Neural progenitor cell (in vitro differentiated cells): ENCODE data around the gene SSBP2. TPM values are rescaled to one million over a fixed set of nuclear protein-coding genes. Genes with fewer than 3 reads are reported as not detected.

Experiments
- DNase-seq: peaks from one replicate; pipeline ENCODE4 v3.0.0-alpha.2; 2016; ENCODE audit warnings: low spot score
- H2AFZ ChIP-seq: fragments of 200-600 bp; sonication (generic); replicated peaks from 2 replicates; pipeline ENCODE4 v1.6.1; 2016; ENCODE audit warnings: antibody characterized with exemption
- H3F3A ChIP-seq: fragments of 200-600 bp; sonication (generic); 2 replicates; pipeline ENCODE4 v1.6.1; 2016; ENCODE audit warnings: antibody characterized with exemption, low read depth
- H3K27ac ChIP-seq: fragments of 200-600 bp; sonication (generic); 2 replicates; pipeline ENCODE4 v1.5.1; 2016; ENCODE audit warnings: mild to moderate bottlenecking
- H3K27me3 ChIP-seq: fragments of 200-600 bp; sonication (generic); 2 replicates; pipeline ENCODE4 v1.6.1; 2016; ENCODE audit warnings: mild to moderate bottlenecking, moderate library complexity
- H3K36me3 ChIP-seq: fragments of 200-600 bp; sonication (generic); 2 replicates; pipeline ENCODE4 v1.5.1; 2016
- H3K4me1 ChIP-seq: fragments of 200-600 bp; sonication (generic); 2 replicates; pipeline ENCODE4 v1.6.1; 2016; ENCODE audit warnings: mixed run types
- H3K4me2 ChIP-seq: fragments of 200-600 bp; sonication (generic); 2 replicates; pipeline ENCODE4 v1.6.1; 2016
- H3K4me3 ChIP-seq: fragments of 200-600 bp; sonication (generic); 2 replicates; pipeline ENCODE4 v1.5.1; 2016
- H3K79me2 ChIP-seq: fragments of 200-600 bp; sonication (generic); 2 replicates; pipeline ENCODE4 v1.6.1; 2016; ENCODE audit warnings: low read depth
- H3K9ac ChIP-seq: fragments of 200-600 bp; sonication (generic); 2 replicates; pipeline ENCODE4 v1.6.1; 2016
- H3K9me3 ChIP-seq: fragments of 200-600 bp; sonication (generic); 2 replicates; pipeline ENCODE4 v1.5.1; 2016; ENCODE audit warnings: low read depth
- H4K20me1 ChIP-seq: fragments of 200-600 bp; sonication (generic); 2 replicates; pipeline ENCODE4 v1.6.1; 2016; ENCODE audit warnings: low read depth
- H3K27ac Mint-ChIP-seq: 3 replicates; pipeline ENCODE4 v1.8.0; 2021; ENCODE audit warnings: mixed read lengths
- H3K27me3 Mint-ChIP-seq: 2 replicates; pipeline ENCODE4 v1.8.0; 2022; ENCODE audit warnings: low read depth, mild to moderate bottlenecking, inconsistent platforms, moderate library complexity, mixed read lengths; ENCODE audit not compliant: insufficient read depth
- H3K36me3 Mint-ChIP-seq: 3 replicates; pipeline ENCODE4 v1.8.0; 2021; ENCODE audit warnings: mixed read lengths
- H3K4me1 Mint-ChIP-seq: 3 replicates; pipeline ENCODE4 v1.8.0; 2021; ENCODE audit warnings: mixed read lengths
- H3K4me3 Mint-ChIP-seq: 3 replicates; pipeline ENCODE4 v1.8.0; 2021; ENCODE audit warnings: mild to moderate bottlenecking, moderate library complexity, mixed read lengths
- H3K9me3 Mint-ChIP-seq: 3 replicates; pipeline ENCODE4 v1.8.0; 2020; ENCODE audit warnings: mixed read lengths
- CTCF ChIP-seq: fragments of 200-600 bp; sonication (generic); IDR thresholded peaks from 2 replicates; pipeline ENCODE4 v1.5.1; 2017; ENCODE audit warnings: antibody characterized with exemption, mild to moderate bottlenecking
- EZH2 ChIP-seq: fragments of 200-600 bp; sonication (generic); IDR thresholded peaks from 2 replicates; pipeline ENCODE4 v1.6.1; 2017; ENCODE audit warnings: antibody characterized with exemption, mild to moderate bottlenecking, moderate library complexity
- EZH2phosphoT487 ChIP-seq: fragments of 200-600 bp; sonication (generic); IDR thresholded peaks from 2 replicates; pipeline ENCODE4 v1.6.1; 2017; ENCODE audit warnings: antibody characterized with exemption
- total RNA-seq: library from RNA; depleted of rRNA; stranded (reverse); fragments of >200 nt; gene quantifications from 2 replicates; pipeline ENCODE4 v1.2.3, GENCODE V29; 2015; ENCODE audit warnings: low replicate concordance

The SSBP2 gene
- total RNA-seq, 1 donor from 2014 or later = 175 TPM

GRCh38 chr5:81776258-81776657 is 25.4 kb upstream of the SSBP2 start:
- Histone ChIP-seq H3K79me2 (no peaks in the 10 kb centered on the region), H3K4me2 (no peak overlapping the region), H4K20me1 (no peaks in the 10 kb centered on the region), H3K27me3 (no peaks in the 10 kb centered on the region), H3K9ac (no peak overlapping the region), H3K27ac (no peak overlapping the region), H3K4me1 (no peaks in the 10 kb centered on the region), H3K9me3 (no peaks in the 10 kb centered on the region), H3F3A (no peaks in the 10 kb centered on the region), H2AFZ (peak overlapping the region; percentile 20), H3K4me3 (no peak overlapping the region), H3K36me3 (no peaks in the 10 kb centered on the region)
- Mint-ChIP-seq H3K27me3 (peaks cover 2% of the 10 kb centered on the region), H3K27ac (no peak overlapping the region), H3K4me3 (no peak overlapping the region), H3K4me1 (peaks cover 14% of the 10 kb centered on the region), H3K9me3 (peaks cover 8% of the 10 kb centered on the region), H3K36me3 (no peaks in the 10 kb centered on the region)
- no peak for TF ChIP-seq CTCF
- no peak for TF ChIP-seq EZH2phosphoT487
- TF ChIP-seq EZH2 = no peak
- DNase-seq = no peak

- Mint-ChIP-seq H3K9me3 (peaks cover 8% of the 10 kb centered on the region), H3K27me3 (peaks cover 4% of the 10 kb centered on the region), H3K36me3 (no peaks in the 10 kb centered on the region), H3K27ac (no peak overlapping the region), H3K4me3 (no peak overlapping the region), H3K4me1 (peaks cover 12% of the 10 kb centered on the region)
- H3K36me3 ChIP-seq = no peaks in the 10 kb centered on the region
- no peak overlapping the region for H2AFZ ChIP-seq
- H3K4me2 ChIP-seq = no peak overlapping the region
- H3K9me3 ChIP-seq = no peaks in the 10 kb centered on the region
- H3K79me2 ChIP-seq = no peaks in the 10 kb centered on the region
- H3K9ac ChIP-seq = no peak overlapping the region
- no peaks in the 10 kb centered on the region for H3K27me3 ChIP-seq
- H3K4me1 ChIP-seq = no peaks in the 10 kb centered on the region
- DNase-seq = no peak
- no peaks in the 10 kb centered on the region for H3F3A ChIP-seq
- no peak overlapping the region for H3K4me3 ChIP-seq
- no peak overlapping the region for H3K27ac ChIP-seq
- no peaks in the 10 kb centered on the region for H4K20me1 ChIP-seq
- TF ChIP-seq EZH2 (no peak), CTCF (no peak), EZH2phosphoT487 (no peak)
Observed at GRCh38 chr5:81774374-81774773, 23.5 kb upstream of the SSBP2 start.

- Mint-ChIP-seq H3K4me1 (peaks cover 4% of the 10 kb centered on the region), H3K27me3 (peaks cover 4% of the 10 kb centered on the region), H3K9me3 (peaks cover 8% of the 10 kb centered on the region), H3K36me3 (no peaks in the 10 kb centered on the region), H3K4me3 (no peak overlapping the region), H3K27ac (no peak overlapping the region)
- Histone ChIP-seq H3K27ac (no peak overlapping the region), H3K79me2 (no peaks in the 10 kb centered on the region), H3K9ac (no peak overlapping the region), H3F3A (no peaks in the 10 kb centered on the region), H3K4me2 (no peak overlapping the region), H4K20me1 (no peaks in the 10 kb centered on the region), H3K36me3 (no peaks in the 10 kb centered on the region), H2AFZ (no peak overlapping the region), H3K4me1 (no peaks in the 10 kb centered on the region), H3K27me3 (no peaks in the 10 kb centered on the region), H3K9me3 (no peaks in the 10 kb centered on the region), H3K4me3 (no peak overlapping the region)
- DNase-seq = no peak
- TF ChIP-seq CTCF (no peak), EZH2phosphoT487 (no peak), EZH2 (no peak)
Observed at GRCh38 chr5:81773574-81773973, 22.7 kb upstream of the SSBP2 start.
